Ascending aorta (tissue), 2 donors: ENCODE results near the gene TNFSF18. TPM values are rescaled to one million over a fixed set of nuclear protein-coding genes. Genes with fewer than 3 reads are reported as not detected.

Source experiments
- DNase-seq, 2 donors: peaks; one replicate each; pipeline ENCODE4 v3.0.0-alpha.2; 2019; ENCODE audit warnings: low spot score in 2 of 2
- H3K27ac ChIP-seq, 2 donors: fragments of 200-600 bp; sonication (generic); one replicate each; pipeline ENCODE4 v1.5.1; 2016 to 2017; ENCODE audit warnings: mild to moderate bottlenecking in 1 of 2
- H3K27me3 ChIP-seq: fragments of 200-600 bp; sonication (generic); one replicate; pipeline ENCODE4 v1.5.1; 2017
- H3K36me3 ChIP-seq, 2 donors: fragments of 200-600 bp; sonication (generic); one replicate each; pipeline ENCODE4 v1.5.1; 2016
- H3K4me1 ChIP-seq, 2 donors: fragments of 200-600 bp; sonication (generic); one replicate each; pipeline ENCODE4 v1.5.1; 2016 to 2017; ENCODE audit warnings: mild to moderate bottlenecking in 1 of 2
- H3K4me3 ChIP-seq, 2 donors: fragments of 200-600 bp; sonication (generic); one replicate each; pipeline ENCODE4 v1.5.1; 2016 to 2017; ENCODE audit warnings: mild to moderate bottlenecking in 1 of 2
- H3K9me3 ChIP-seq, 2 donors: fragments of 200-600 bp; sonication (generic); one replicate each; pipeline ENCODE4 v1.5.1; 2016
- intact Hi-C: fragments of 100-400 bp; cut with DNase I; formaldehyde crosslinking; loops from one replicate; pipeline ENCODE4 v1.15.1; 2023
- total RNA-seq: library from RNA; depleted of rRNA; stranded (reverse); fragments of >200 nt; gene quantifications from one replicate; pipeline ENCODE4 v1.1.0, GENCODE V29; 2016
- TF ChIP-seq, protein P1 (sequence below), 3 experiments: fragments of 200-600 bp in 2 of 3; fragments of 450-650 bp in 1 of 3; sonication (generic) in 2 of 3; IDR thresholded peaks; one replicate each; pipeline ENCODE4 v1.5.1; 2016 to 2019; ENCODE audit warnings: antibody characterized with exemption in 3 of 3, mild to moderate bottlenecking in 1 of 3, moderate library complexity in 1 of 3

Gene TNFSF18
- total RNA-seq, 1 donor from 2014 or later: not detected

DNA sequence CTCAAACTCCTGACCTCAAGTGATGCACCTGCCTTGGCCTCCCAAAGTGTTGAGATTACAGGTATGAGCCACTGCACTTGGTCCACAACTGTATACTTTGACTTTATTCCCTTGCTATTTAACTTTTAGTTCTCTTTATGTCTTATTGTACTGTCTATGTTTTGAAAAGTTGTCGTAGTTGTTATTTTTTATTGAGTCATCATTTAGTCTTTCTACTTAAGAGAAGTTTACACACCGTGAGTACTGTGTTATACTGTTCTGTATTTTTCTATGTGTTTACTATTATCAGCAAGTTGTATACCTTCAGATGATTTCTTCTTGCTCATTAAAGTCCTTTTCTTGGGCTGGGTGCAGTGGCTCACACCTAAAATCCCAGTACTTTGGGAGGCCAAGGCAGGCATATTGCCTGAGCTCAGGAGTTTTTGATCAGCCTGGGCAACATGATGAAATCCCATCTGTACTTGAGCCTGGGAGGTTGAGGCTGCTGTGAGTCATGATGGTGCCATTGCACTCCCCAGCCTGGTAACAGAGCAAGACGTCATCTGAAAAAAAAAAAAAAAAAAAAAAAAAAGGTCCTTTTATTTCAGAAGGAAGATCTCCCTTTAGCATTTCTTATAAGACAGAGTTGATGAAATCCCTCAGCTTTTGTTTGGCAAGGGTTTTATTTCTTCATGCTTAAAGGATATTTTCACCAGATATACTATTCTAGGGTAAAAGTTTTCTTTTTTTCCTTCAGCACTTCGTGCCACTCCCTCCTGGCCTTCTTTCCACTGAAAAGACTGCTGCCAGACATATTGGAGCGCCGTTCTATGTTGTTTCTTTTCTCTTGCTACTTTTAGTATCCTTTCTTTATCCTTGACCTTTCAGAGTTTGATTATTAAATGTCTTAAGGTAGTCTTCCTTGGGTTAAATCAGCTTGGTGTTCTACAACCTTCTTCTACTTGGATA is 47.6 kb downstream of the TNFSF18 start:
- TF ChIP-seq, protein P1, sequence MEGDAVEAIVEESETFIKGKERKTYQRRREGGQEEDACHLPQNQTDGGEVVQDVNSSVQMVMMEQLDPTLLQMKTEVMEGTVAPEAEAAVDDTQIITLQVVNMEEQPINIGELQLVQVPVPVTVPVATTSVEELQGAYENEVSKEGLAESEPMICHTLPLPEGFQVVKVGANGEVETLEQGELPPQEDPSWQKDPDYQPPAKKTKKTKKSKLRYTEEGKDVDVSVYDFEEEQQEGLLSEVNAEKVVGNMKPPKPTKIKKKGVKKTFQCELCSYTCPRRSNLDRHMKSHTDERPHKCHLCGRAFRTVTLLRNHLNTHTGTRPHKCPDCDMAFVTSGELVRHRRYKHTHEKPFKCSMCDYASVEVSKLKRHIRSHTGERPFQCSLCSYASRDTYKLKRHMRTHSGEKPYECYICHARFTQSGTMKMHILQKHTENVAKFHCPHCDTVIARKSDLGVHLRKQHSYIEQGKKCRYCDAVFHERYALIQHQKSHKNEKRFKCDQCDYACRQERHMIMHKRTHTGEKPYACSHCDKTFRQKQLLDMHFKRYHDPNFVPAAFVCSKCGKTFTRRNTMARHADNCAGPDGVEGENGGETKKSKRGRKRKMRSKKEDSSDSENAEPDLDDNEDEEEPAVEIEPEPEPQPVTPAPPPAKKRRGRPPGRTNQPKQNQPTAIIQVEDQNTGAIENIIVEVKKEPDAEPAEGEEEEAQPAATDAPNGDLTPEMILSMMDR (IDR thresholded peaks at IDR 0.05): no peak

DNA sequence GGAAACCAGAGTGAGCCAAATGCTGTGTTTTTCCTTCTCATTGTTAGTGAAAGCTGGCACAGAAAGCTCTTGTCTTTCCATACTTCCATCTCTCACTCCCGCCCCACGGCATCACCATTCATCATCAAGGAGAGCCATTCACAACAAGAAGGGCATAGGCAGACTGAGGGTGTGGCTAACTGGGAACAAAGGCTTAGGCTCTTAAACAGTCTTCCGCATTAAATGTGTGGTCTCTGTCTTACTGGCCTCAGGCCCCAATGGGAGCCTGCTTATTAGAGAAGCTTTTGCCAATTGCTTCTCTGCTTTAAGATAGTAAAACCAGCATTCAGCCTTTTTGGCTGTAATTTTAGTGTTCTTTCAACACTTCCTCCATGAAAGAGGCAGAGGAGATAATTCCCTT is 51.4 kb downstream of the TNFSF18 start:
- DNase-seq: no peak

More for the DNA sequence above, 47.6 kb downstream of the TNFSF18 start:
- intact Hi-C loops: no loop called here
- no peak overlapping the region for H3K27ac ChIP-seq
- no peak overlapping the region for H3K4me3 ChIP-seq
- H3K9me3 ChIP-seq: peaks cover 0 to 3% of the 10 kb centered on the region in 2 donors
- DNase-seq: no peak
- no peaks in the 10 kb centered on the region for H3K36me3 ChIP-seq
- H3K27me3 ChIP-seq: no peaks in the 10 kb centered on the region
- no peaks in the 10 kb centered on the region for H3K4me1 ChIP-seq

DNA sequence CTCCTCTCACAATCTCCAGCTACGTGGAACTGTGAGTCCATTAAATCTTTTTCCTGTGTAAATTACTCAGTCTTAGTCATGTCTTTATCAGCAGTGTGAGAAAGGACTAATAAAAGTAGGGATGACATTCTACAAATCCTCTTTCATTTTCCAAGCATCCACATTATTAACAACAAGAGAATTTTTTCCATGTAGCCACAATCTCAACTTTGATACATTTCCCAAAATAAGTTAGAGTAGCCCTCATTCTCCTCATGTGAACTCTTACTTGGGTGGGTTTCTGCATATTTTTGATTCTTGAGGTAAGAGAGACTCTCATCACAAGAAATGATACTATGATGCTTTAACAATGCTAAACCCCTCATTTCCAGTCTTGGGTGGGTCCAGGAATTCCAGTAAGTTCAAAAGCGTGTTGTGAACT is 52.8 kb downstream of the TNFSF18 start:
- intact Hi-C loops: no loop called here

More for the DNA sequence above, 51.4 kb downstream of the TNFSF18 start:
- no peaks in the 10 kb centered on the region for H3K27me3 ChIP-seq
- intact Hi-C loops: no loop called here
- H3K9me3 ChIP-seq: peaks cover 0 to 3% of the 10 kb centered on the region in 2 donors
- H3K27ac ChIP-seq: no peak overlapping the region
- H3K4me1 ChIP-seq: no peaks in the 10 kb centered on the region
- TF ChIP-seq, protein P1 (IDR thresholded peaks at IDR 0.05): no peak
- H3K4me3 ChIP-seq: no peak overlapping the region
- no peaks in the 10 kb centered on the region for H3K36me3 ChIP-seq

DNA sequence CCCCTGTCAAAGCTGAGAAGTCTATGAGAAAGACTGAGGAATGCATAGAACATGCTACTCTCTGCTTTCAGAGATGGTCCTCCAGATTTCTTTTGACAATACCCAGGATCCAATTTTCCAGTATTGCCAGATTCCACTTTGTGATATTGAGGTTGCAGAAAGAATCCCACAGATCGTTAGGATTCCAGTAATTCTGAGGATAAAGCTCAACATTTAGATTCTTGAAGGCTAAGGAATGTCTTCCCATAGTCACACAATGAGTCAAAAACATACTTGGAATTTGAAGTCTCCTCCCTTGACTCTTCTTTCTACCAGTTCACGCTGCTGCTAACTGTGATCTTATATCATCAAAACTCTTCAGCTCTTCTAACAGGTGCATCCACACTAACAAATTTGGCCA is 57.1 kb downstream of the TNFSF18 start:
- no peaks in the 10 kb centered on the region for H3K27me3 ChIP-seq
- H3K4me3 ChIP-seq: no peak overlapping the region
- no peaks in the 10 kb centered on the region for H3K4me1 ChIP-seq
- no peaks in the 10 kb centered on the region for H3K9me3 ChIP-seq
- intact Hi-C loops: no loop called here
- TF ChIP-seq, protein P1 (IDR thresholded peaks at IDR 0.05): no peak
- no peaks in the 10 kb centered on the region for H3K36me3 ChIP-seq
- H3K27ac ChIP-seq: no peak overlapping the region
- DNase-seq: no peak

More for the DNA sequence above, 52.8 kb downstream of the TNFSF18 start:
- no peaks in the 10 kb centered on the region for H3K27me3 ChIP-seq
- no peak overlapping the region for H3K4me3 ChIP-seq
- TF ChIP-seq, protein P1 (IDR thresholded peaks at IDR 0.05): no peak
- H3K4me1 ChIP-seq: no peaks in the 10 kb centered on the region
- DNase-seq: no peak
- H3K27ac ChIP-seq: no peak overlapping the region
- no peaks in the 10 kb centered on the region for H3K36me3 ChIP-seq
- peaks cover 0 to 3% of the 10 kb centered on the region in 2 donors for H3K9me3 ChIP-seq

DNA sequence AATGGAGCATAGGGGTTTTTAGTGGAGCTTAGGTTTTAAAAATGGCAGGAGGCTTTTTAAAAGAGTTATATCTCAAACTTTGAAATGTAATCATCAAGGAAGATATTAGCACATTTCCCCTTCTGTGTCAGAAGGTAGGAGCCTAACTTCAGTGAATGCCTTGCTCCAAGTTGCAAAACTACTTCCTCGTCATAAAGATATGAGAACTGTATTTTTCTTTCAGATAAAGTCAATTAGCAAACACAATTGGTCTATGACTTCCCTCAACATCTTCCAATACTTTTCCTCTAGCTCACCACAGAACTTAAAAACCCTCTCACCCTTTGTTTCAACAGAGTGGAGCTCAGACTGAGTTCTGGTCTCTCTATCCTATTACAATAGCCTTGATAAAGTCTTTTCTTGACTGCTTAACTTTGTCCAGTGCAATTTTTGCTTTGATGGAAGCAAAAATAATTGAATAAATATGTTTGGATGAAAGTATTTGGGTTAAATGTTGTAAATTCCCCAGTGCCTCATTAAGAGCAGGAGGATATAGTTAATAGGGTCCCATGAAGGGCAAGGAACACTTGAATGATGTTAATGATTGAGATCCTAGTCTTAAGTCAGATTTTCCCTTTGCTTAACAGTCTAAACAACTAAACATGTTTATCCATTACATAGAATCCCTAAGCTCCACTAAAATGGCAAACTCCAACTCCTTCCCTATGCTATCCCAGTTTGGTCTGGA is 58.9 kb downstream of the TNFSF18 start:
- H3K4me1 ChIP-seq: no peaks in the 10 kb centered on the region
- no peak overlapping the region for H3K27ac ChIP-seq
- H3K36me3 ChIP-seq: no peaks in the 10 kb centered on the region
- no peak for DNase-seq
- H3K4me3 ChIP-seq: no peak overlapping the region
- TF ChIP-seq, protein P1 (IDR thresholded peaks at IDR 0.05): no peak
- no peaks in the 10 kb centered on the region for H3K9me3 ChIP-seq
- intact Hi-C loops: no loop called here
- H3K27me3 ChIP-seq: no peaks in the 10 kb centered on the region
